Activated CD8-positive, alpha-beta memory T cell treated with anti-CD3 and anti-CD28 coated beads for 4 hours (primary cell): ENCODE data around the gene SPOCK2.

Source experiments
- DNase-seq, 2 donors: peaks; one replicate each; pipeline ENCODE4 v3.0.0-alpha.2; 2020; ENCODE audit warnings: low read depth in 2 of 2

SPOCK2 gene

GRCh38 chr10:72058347-72058898, 29.9 kb downstream of the SPOCK2 start:
- DNase-seq, result no peak

DNA sequence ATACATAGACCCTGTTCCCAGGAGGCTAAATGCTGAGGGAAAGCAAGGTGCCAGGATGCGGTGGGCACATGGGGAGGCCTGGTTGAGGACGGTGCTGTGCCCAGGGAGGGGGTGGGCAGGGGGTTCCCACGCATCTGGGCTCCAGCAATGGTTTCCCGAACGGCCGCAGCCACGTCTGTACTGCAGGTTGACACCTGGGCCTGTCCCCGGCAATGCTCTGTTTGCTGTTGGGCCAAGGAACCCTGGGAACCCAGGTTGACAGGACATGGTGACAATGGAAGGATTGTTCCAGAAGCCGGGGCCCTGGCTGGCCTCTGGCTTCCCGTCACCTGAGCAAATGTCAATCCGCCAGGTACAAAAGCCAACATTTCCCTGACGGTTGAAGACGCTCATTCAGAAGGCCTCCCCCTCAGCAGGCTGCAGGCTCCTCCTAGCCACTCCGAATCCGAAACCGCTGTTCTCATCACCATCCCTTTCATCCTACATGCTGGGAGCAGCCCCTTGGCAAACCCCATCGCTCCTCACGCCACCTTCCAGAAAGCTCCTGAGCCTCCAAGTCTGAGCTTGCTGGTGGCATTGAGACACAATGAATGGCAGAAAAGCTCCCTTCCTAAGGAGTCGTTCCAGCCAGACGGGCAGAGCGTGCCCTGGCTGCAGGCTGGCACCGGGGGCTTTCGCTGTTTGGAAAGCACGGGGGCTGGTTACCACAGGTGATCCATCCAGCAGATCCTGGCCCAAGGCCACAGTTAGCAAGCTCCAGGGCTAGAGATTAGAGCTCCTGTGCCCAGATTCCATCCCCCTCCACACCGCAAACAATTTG, 31.2 kb downstream of the SPOCK2 start:
- DNase-seq, result no peak

DNA sequence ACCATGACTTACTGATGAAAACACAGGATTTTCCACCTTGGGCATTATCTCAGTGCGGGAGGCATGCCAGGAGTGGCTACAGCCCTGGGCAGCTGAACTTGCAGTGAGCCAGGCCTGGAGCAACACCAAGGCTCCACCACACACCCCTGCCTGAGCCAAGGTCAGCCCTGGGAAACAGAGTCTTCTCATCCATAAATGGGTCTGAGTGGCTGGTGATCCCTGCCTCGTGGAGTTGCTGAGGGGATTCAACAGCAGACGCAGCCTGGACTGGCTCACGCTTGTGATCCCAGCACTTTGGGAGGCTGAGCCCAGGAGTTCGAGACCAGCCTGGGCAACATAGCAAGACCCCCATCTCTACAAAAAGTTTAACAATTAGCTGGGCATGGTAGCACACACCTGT, 32.2 kb downstream of the SPOCK2 start:
- DNase-seq, result no peak

DNA sequence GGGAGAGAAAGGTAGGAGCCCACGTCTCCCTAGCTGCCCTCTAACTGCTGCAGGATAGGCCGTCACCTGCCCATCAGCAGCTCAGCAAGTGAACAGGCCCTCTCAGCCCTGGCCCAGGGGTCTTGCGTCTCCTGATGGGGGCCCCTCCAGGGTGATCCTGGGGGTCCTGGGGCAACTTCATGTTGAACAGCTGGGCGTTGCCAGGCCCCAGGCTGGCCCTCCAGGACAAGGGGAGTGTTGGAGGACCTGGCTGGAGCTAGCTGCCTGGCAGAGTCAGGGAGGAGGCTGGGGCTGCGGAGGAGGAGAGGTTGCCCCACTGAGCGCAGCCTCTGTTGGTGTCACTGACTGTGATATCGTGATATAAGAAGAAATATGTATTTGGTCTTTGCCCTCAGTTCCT, 34.7 kb downstream of the SPOCK2 start:
- DNase-seq, result no peak

DNA sequence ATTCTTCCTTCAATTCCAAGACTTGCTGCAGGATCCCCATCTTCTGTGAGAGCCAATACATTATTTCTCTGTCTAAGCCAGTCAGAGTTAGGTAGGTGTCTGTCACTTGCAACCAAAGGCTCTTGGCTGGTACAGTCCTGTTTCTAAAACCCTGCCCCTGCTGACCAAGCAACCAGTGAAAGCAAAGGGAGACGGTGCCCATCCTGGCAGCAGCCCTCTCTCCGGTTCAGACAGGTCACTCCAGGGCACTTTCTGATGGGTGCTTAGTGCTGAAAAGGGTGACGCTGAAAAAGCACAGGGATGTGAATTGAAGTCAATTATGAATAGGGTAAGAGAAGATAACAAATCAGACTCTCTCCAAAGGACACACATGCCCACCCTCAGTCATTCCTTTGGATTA, 37.5 kb downstream of the SPOCK2 start:
- no peak for DNase-seq

DNA sequence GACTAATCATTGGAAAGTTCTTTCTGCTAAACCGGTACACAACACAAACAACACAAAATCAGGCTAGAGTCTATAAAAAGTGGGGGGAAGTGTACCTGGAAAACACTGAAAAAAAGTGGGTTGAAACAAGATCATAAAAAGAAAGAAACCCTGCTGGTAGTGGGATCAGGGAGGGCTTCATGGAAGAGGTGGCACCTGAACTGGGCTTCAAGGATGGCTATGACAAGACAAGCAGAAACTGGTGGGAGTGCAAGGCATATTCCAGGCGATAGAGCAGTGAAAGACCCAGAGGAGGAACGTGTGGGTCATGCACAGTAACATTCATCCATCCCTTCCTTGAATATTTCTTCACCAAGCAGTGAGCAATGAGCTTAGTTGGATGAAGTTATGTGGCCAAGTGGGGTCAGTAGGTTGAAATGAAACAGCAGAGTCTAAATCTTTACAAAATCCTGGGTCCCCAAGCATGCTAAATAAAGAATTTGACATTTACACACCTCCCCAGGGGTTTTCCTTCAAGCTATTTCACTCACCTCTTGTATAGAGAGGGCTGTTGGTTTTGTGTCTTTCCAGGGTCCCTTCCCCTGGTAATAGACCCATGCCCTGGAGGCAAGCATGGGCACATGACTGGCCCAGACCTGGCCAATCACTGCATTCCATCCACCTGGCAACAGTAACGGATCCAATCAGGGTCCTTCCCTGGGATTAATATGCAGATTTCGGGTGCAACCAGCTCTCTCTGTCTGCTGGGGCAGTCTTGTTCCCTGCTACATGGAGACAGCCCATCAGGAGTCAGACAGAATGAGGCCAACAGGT, 38.2 kb downstream of the SPOCK2 start:
- no peak for DNase-seq

DNA sequence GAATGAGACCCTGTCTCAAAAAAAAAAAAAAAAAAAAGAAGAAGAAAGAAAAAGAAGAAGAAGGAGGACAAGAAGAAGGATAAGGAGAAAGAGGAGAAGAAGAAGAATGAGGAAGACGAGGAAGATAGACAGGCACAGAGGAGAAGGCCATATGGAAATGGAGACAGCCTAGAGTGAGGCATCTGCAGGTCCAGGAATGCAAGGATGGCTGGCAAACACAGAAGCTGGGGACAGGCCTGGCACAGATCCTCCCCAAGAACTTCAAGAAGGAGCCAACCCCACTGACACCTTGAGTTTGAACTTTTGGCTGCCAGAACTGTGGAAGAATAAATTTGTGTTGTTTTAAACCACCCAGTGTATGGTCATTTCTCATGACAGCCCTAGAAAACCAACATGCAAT, 38.9 kb downstream of the SPOCK2 start:
- no peak for DNase-seq

- peak; percentile 75 to 83 for DNase-seq
Observed at GRCh38 chr10:72048450-72049124, 39.8 kb downstream of the SPOCK2 start.

DNA sequence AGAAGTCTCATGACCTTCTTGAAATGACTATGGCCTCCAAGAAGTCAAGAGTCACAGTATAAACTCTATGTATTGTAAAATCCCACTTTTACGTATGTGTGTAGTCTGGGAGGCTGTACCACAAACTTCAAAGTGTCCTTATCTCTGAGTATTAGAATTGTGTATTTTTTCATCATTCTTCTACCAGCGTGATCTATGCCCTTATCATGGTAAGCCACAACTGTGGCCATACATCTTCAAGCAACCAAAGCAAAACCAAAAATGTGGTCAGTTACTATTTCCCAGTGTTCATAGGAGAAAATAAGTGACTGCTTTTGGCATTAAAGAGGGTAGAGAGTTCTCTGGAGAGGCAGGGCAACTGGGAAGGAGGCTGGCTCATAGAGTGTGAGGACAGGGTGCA, 42.8 kb downstream of the SPOCK2 start:
- no peak for DNase-seq

GRCh38 chr10:72044417-72045041, 43.8 kb downstream of the SPOCK2 start:
- DNase-seq, result no peak

GRCh38 chr10:72043016-72043834, 45.1 kb downstream of the SPOCK2 start:
- DNase-seq, result no peak

DNA sequence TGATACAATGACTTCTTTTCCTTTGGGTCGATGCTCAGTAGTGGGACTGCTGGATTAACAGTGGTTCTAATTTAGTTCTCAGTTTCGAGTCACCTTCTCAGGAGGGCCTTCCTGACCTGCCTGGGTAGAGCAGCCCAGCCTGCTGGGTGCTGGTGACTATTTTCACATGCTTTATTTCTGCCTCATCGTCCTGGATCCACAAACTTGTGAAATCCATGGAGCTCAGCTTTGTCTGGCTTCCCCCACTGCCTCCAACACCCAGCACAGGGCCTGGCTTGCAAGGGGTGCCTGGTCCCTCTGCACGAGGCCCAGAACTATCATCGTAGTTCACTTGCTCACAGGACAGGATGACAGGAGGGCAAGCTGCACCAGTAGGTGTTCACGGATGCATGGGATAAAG, 46.9 kb downstream of the SPOCK2 start:
- DNase-seq, result no peak

DNA sequence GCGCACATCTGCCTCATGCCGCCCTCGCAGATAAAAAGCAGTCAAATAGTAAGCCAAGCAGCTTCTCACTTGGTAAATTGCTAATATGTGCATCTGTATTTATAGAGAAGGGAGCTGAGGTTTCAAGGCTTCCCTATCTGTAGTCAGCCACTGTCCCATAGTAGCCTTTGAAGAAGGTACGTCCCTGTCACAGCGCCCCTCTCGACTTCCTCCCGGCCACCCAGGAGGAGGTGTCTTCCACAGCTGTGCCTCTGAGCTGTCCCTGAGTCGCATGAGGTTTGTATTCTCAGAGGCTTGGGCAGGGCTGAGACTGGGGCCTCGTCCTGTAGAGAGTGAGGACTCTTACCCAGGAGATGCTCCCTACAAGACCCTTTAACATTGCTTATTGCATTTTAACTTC, 49.0 kb downstream of the SPOCK2 start:
- DNase-seq, result no peak

- no peak for DNase-seq
Observed at GRCh38 chr10:72038458-72039001, 49.8 kb downstream of the SPOCK2 start.

GRCh38 chr10:72037811-72038210, 50.5 kb downstream of the SPOCK2 start:
- DNase-seq, result no peak

- DNase-seq, result no peak
Observed at GRCh38 chr10:72037266-72037665, 51.1 kb downstream of the SPOCK2 start.

- no peak for DNase-seq
Observed at GRCh38 chr10:72035252-72035887, 53.0 kb downstream of the SPOCK2 start.

- no peak for DNase-seq
Observed at GRCh38 chr10:72034761-72035160, 53.6 kb downstream of the SPOCK2 start.

DNA sequence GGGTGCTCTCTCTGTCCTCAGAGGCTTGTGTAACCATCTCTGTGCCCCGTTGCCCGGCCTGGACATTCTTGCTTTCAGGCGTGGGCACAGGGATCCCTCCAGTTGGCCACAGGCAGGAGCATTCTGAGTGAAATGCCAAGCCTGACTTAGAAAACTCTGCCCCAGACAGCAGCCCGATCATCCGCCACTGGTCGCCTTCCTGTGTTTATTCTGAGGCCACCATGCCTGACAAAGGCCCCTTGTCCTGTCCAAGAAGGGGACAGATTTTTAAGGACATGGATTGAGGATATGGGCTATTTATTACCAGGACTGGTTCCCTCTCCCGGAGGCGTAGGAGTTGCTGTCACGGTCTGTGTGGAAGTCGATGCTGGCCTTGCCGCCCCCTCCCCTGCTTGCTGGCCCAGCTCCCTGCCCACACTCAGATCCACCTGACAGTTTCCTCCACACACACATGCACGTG, 54.3 kb downstream of the SPOCK2 start:
- no peak for DNase-seq
